HepG2 (cell line): Measurements from ENCODE around the gene ACAT2. TPM values are rescaled to one million over a fixed set of nuclear protein-coding genes. Genes with fewer than 3 reads are reported as not detected.

ENCODE experiments used
- ARHGAP35 ChIP-seq: sonication (generic); formaldehyde crosslinking; IDR thresholded peaks from 2 replicates; pipeline ENCODE4 v1.9.0; 2022; ENCODE audit warnings: mild to moderate bottlenecking, inconsistent platforms, moderate library complexity, missing genetic modification reagents, borderline replicate concordance
- ARNTL ChIP-seq: sonication (generic); formaldehyde crosslinking; IDR thresholded peaks from 2 replicates; pipeline ENCODE4 v1.4.0; 2020; ENCODE audit warnings: mild to moderate bottlenecking, missing genetic modification reagents
- ATF4 ChIP-seq, 2 experiments: fragments of 450-650 bp in 1 of 2; sonication (generic) in 1 of 2; formaldehyde crosslinking; IDR thresholded peaks; 2 replicates each; pipeline versions ENCODE4 v1.5.0 to v1.8.0; 2020 to 2022; ENCODE audit warnings: mild to moderate bottlenecking in 1 of 2, missing genetic modification reagents in 1 of 2
- BRD4 ChIP-seq: sonication (generic); formaldehyde crosslinking; IDR thresholded peaks from 2 replicates; pipeline ENCODE4 v1.4.0; 2020; ENCODE audit warnings: missing genetic modification reagents
- CBX5 ChIP-seq: sonication (generic); formaldehyde crosslinking; IDR thresholded peaks from 2 replicates; pipeline ENCODE4 v1.4.0; 2020; ENCODE audit warnings: missing genetic modification reagents, borderline replicate concordance
- HCFC1 ChIP-seq: fragments of 150-350 bp; IDR thresholded peaks from 2 replicates; pipeline ENCODE4 v1.6.1; 2014; ENCODE audit warnings: low read depth, low read length
- HMGXB4 ChIP-seq, 2 experiments: sonication (generic) in 1 of 2; formaldehyde crosslinking in 1 of 2; IDR thresholded peaks; 2 replicates each; pipeline versions ENCODE4 v1.4.0 to v1.6.1; 2018 to 2020; ENCODE audit warnings: missing genetic modification reagents in 2 of 2, borderline replicate concordance in 1 of 2, low read depth in 1 of 2, mild to moderate bottlenecking in 1 of 2, missing biosample characterization in 1 of 2
- KAT2B ChIP-seq: fragments of 150-350 bp; IDR thresholded peaks from 2 replicates; pipeline ENCODE4 v1.6.1; 2014; ENCODE audit warnings: low read depth, low read length, borderline replicate concordance
- RBM22 ChIP-seq: fragments of 200-400 bp; formaldehyde crosslinking; optimal IDR thresholded peaks from 2 replicates; pipeline ENCODE3; 2017; ENCODE audit warnings: mild to moderate bottlenecking, low read length, moderate library complexity
- RXRB ChIP-seq: IDR thresholded peaks from 2 replicates; pipeline ENCODE4 v1.6.1; 2016; ENCODE audit warnings: borderline replicate concordance, missing genetic modification reagents, missing compliant biosample characterization
- SIN3B ChIP-seq: fragments of 150-350 bp; IDR thresholded peaks from 2 replicates; pipeline ENCODE4 v1.6.1; 2014; ENCODE audit warnings: low read length
- SPEN ChIP-seq: sonication (generic); formaldehyde crosslinking; IDR thresholded peaks from 2 replicates; pipeline ENCODE4 v1.5.1; 2020; ENCODE audit warnings: low read depth, mild to moderate bottlenecking, missing genetic modification reagents
- SSRP1 ChIP-seq: IDR thresholded peaks from 2 replicates; pipeline ENCODE4 v1.6.1; 2016; ENCODE audit warnings: control low read depth
- ZBTB26 ChIP-seq: IDR thresholded peaks from 2 replicates; pipeline ENCODE4 v1.6.1; 2016; ENCODE audit warnings: missing compliant biosample characterization, missing genetic modification reagents, borderline replicate concordance
- ZBTB39 ChIP-seq: sonication (generic); formaldehyde crosslinking; IDR thresholded peaks from 2 replicates; pipeline ENCODE4 v1.5.0; 2020; ENCODE audit warnings: missing genetic modification reagents
- ZBTB7B ChIP-seq: sonication (generic); formaldehyde crosslinking; IDR thresholded peaks from 2 replicates; pipeline ENCODE4 v1.4.0; 2020; ENCODE audit warnings: missing genetic modification reagents
- ZEB1 ChIP-seq: IDR thresholded peaks from 2 replicates; pipeline ENCODE4 v1.6.1; 2012; ENCODE audit warnings: mild to moderate bottlenecking, low read depth, inconsistent platforms; ENCODE audit not compliant: insufficient replicate concordance
- ZMYM3 ChIP-seq: sonication (generic); formaldehyde crosslinking; IDR thresholded peaks from 2 replicates; pipeline ENCODE4 v1.5.1; 2020; ENCODE audit warnings: mild to moderate bottlenecking, missing genetic modification reagents
- ZNF136 ChIP-seq: sonication (generic); formaldehyde crosslinking; IDR thresholded peaks from 2 replicates; pipeline ENCODE4 v1.8.1; 2022; ENCODE audit warnings: low read depth, mild to moderate bottlenecking, moderate library complexity, missing genetic modification reagents
- ZNF33B ChIP-seq: sonication (generic); formaldehyde crosslinking; IDR thresholded peaks from 2 replicates; pipeline ENCODE4 v1.5.1; 2020; ENCODE audit warnings: mild to moderate bottlenecking, missing genetic modification reagents
- ZNF543 ChIP-seq: sonication (generic); formaldehyde crosslinking; IDR thresholded peaks from 2 replicates; pipeline ENCODE4 v1.4.0; 2020; ENCODE audit warnings: mild to moderate bottlenecking, missing genetic modification reagents
- ZNF644 ChIP-seq: IDR thresholded peaks from 2 replicates; pipeline ENCODE4 v1.6.1; 2016; ENCODE audit warnings: low read depth
- ZNF720 ChIP-seq: sonication (generic); formaldehyde crosslinking; IDR thresholded peaks from 2 replicates; pipeline ENCODE4 v1.4.0; 2020; ENCODE audit warnings: missing genetic modification reagents
- ZNF746 ChIP-seq: sonication (generic); formaldehyde crosslinking; IDR thresholded peaks from 2 replicates; pipeline ENCODE4 v1.8.0; 2022; ENCODE audit warnings: mild to moderate bottlenecking, missing genetic modification reagents
- ZNF747 ChIP-seq: sonication (generic); formaldehyde crosslinking; IDR thresholded peaks from 2 replicates; pipeline ENCODE4 v1.8.1; 2023; ENCODE audit warnings: missing genetic modification reagents, mild to moderate bottlenecking, borderline replicate concordance
- polyA plus RNA-seq, 8 experiments: library from polyadenylated mRNA; depleted of rRNA in 3 of 8; stranded (reverse) in 7 of 8; unstranded in 1 of 8; fragments of >200 nt; fragmentation: Illumina TruSeq in 4 of 8; extraction: Trizol in 4 of 8; gene quantifications; 2 replicates each; pipeline versions ENCODE4 v1.2.1 to v1.2.3, GENCODE V29; 2011 to 2016; ENCODE audit warnings: low read depth in 4 of 8, missing spikeins in 1 of 8, mixed read lengths in 1 of 8; ENCODE audit not compliant: insufficient read depth in 1 of 8
- total RNA-seq, 5 experiments: library from RNA; depleted of rRNA; stranded (reverse); fragments of >200 nt; fragmentation: Illumina TruSeq; extraction: Trizol; gene quantifications; 2 replicates each; pipeline ENCODE4 v1.2.3, GENCODE V29; 2016; ENCODE audit warnings: low read depth in 1 of 5

ACAT2 gene
- total and polyA plus RNA-seq, 2 of the 13 experiments (the other 11 are each of a cell fraction or from before 2014, with no cell fraction given) = 121 to 534 TPM

GRCh38 chr6:159762681-159763293 lies 942 bp downstream of the ACAT2 start (continued):
- TF ChIP-seq SSRP1 (CRISPR knock-in tag) = no peak
- peak; percentile 57 for TF ChIP-seq SPEN
- no peak for TF ChIP-seq ARHGAP35 (CRISPR knock-in tag)
- TF ChIP-seq ZNF747 = 0 out of 2 replicates have a peak, but pooled peaks have one; percentile 2
- peak; percentile 85 for TF ChIP-seq RXRB (CRISPR knock-in tag)
- TF ChIP-seq BRD4 = no peak; the same call in none of the 2 replicates
- 0 out of 2 replicates have a peak, but pooled peaks have one; percentile 60 for TF ChIP-seq CBX5 (CRISPR knock-in tag)
- TF ChIP-seq ZNF543 (CRISPR knock-in tag) = no peak; the same call in none of the 2 replicates
- 0 out of 2 replicates have a peak, but pooled peaks have one; percentile 12 for TF ChIP-seq ZNF644 (CRISPR knock-in tag)
- TF ChIP-seq ZNF136 (CRISPR knock-in tag) = 0 out of 2 replicates have a peak, but pooled peaks have one; percentile 52
- peak; percentile 20 for TF ChIP-seq RBM22
- TF ChIP-seq ZNF746 (CRISPR knock-in tag) = peak; percentile 81; the same call in 1 of the 2 replicates
- TF ChIP-seq ZBTB39 = peak; percentile 52; the same call in 1 of the 2 replicates
- TF ChIP-seq ZNF720 (CRISPR knock-in tag) = no peak
- TF ChIP-seq SIN3B = no peak
- TF ChIP-seq ZBTB26 = no peak; the same call in 1 of the 2 replicates
- TF ChIP-seq KAT2B = no peak
- TF ChIP-seq ARNTL (CRISPR knock-in tag) = peak; percentile 93
- TF ChIP-seq HMGXB4 (CRISPR knock-in tag; IDR thresholded peaks at IDR 0.05; ENCODE audit: borderline replicate concordance in 1 of 2, low read depth in 1 of 2) = no peak; a peak in 1 of 4 replicates
- TF ChIP-seq ZBTB7B (CRISPR knock-in tag) = peak; percentile 12
- no peak for TF ChIP-seq ZEB1
- TF ChIP-seq ZMYM3 (CRISPR knock-in tag) = 0 out of 2 replicates have a peak, but pooled peaks have one; percentile 3
- TF ChIP-seq ATF4 (CRISPR knock-in tag; IDR thresholded peaks at IDR 0.05) = no peak
- TF ChIP-seq HCFC1 = no peak
- peak; percentile 56; the same call in 1 of the 2 replicates for TF ChIP-seq ZNF33B (CRISPR knock-in tag)
